COLO829 (cell line): ENCODE data around the gene OLFM1.
"Not testable (repeated sequence)": the region's sequence is repeated elsewhere in the genome, so short reads cannot be mapped to it uniquely, and the experiment has no call there.

ENCODE experiments used
- DNase-seq: peaks from one replicate; pipeline ENCODE4 v3.0.0; 2012; ENCODE audit warnings: low spot score

The OLFM1 gene

GRCh38 chr9:135135171-135135928 lies 47.9 kb downstream of the OLFM1 start:
- DNase-seq: no peak

GRCh38 chr9:135135929-135136315 lies 48.5 kb downstream of the OLFM1 start:
- DNase-seq: no peak

- no peak for DNase-seq
These were observed 49.0 kb downstream of the OLFM1 start for GRCh38 chr9:135136481-135136880.

- no peak for DNase-seq
These were observed 49.7 kb downstream of the OLFM1 start for GRCh38 chr9:135136991-135137832.

- DNase-seq: no peak
These were observed 50.8 kb downstream of the OLFM1 start for GRCh38 chr9:135138078-135138855.

- DNase-seq: no peak
These were observed 52.0 kb downstream of the OLFM1 start for GRCh38 chr9:135139366-135139959.

- no peak for DNase-seq
These were observed 53.8 kb downstream of the OLFM1 start for GRCh38 chr9:135141183-135141774.

- DNase-seq: no peak
These were observed 57.2 kb downstream of the OLFM1 start for GRCh38 chr9:135144581-135145170.

- DNase-seq: no peak
These were observed 57.8 kb downstream of the OLFM1 start for GRCh38 chr9:135145312-135145711.

GRCh38 chr9:135146241-135146640 lies 58.8 kb downstream of the OLFM1 start:
- DNase-seq: no peak

- no peak for DNase-seq
These were observed 59.5 kb downstream of the OLFM1 start for GRCh38 chr9:135146766-135147473.

GRCh38 chr9:135147474-135147805 lies 60.0 kb downstream of the OLFM1 start:
- no peak for DNase-seq

GRCh38 chr9:135147938-135148337 lies 60.5 kb downstream of the OLFM1 start:
- no peak for DNase-seq

- no peak for DNase-seq
These were observed 60.9 kb downstream of the OLFM1 start for GRCh38 chr9:135148386-135148785.

- not testable (repeated sequence) for DNase-seq
These were observed 62.4 kb downstream of the OLFM1 start for GRCh38 chr9:135149901-135150300.

- DNase-seq: no peak
These were observed 63.5 kb downstream of the OLFM1 start for GRCh38 chr9:135150981-135151380.

GRCh38 chr9:135151757-135152613 lies 64.5 kb downstream of the OLFM1 start:
- no peak for DNase-seq

GRCh38 chr9:135152614-135153334 lies 65.3 kb downstream of the OLFM1 start:
- no peak for DNase-seq

- no peak for DNase-seq
These were observed 66.7 kb downstream of the OLFM1 start for GRCh38 chr9:135154050-135154615.
